ENCODE measurements around the gene GALNS. TPM values are rescaled to one million over a fixed set of nuclear protein-coding genes. Genes with fewer than 3 reads are reported as not detected.
"Not testable (repeated sequence)": the region's sequence is repeated elsewhere in the genome, so short reads cannot be mapped to it uniquely, and the experiment has no call there.

GALNS gene
- total RNA-seq, 6 experiments from 2014 or later, result 16.6 to 20.7 (median 18.2) TPM

GRCh38 chr16:88793251-88793954 lies 63.3 kb downstream of the GALNS start:
- Mint-ChIP-seq H3K36me3 (ENCODE audit: low read depth) (no peaks in the 10 kb centered on the region), H3K4me3 (no peak overlapping the region), H3K27ac (no peak overlapping the region), H3K4me1 (ENCODE audit: low read depth) (peaks cover 8% of the 10 kb centered on the region), H3K27me3 (ENCODE audit: insufficient read depth) (peaks cover 3% of the 10 kb centered on the region), H3K9me3 (no peaks in the 10 kb centered on the region)
- no peak for DNase-seq
- TF ChIP-seq CTCF (IDR thresholded peaks at IDR 0.05), result no peak

- H3K4me1 Mint-ChIP-seq (ENCODE audit: low read depth), result peaks cover 8% of the 10 kb centered on the region
- no peaks in the 10 kb centered on the region for H3K9me3 Mint-ChIP-seq
- peaks cover 4% of the 10 kb centered on the region for H3K27me3 Mint-ChIP-seq (ENCODE audit: insufficient read depth)
- H3K4me3 Mint-ChIP-seq, result no peak overlapping the region
- no peak overlapping the region for H3K27ac Mint-ChIP-seq
- DNase-seq, result no peak
- TF ChIP-seq CTCF (IDR thresholded peaks at IDR 0.05), result no peak
- no peaks in the 10 kb centered on the region for H3K36me3 Mint-ChIP-seq (ENCODE audit: low read depth)
Observed at GRCh38 chr16:88792668-88793250, 64.0 kb downstream of the GALNS start.

- Mint-ChIP-seq H3K27me3 (ENCODE audit: insufficient read depth) (peaks cover 4% of the 10 kb centered on the region), H3K4me1 (ENCODE audit: low read depth) (peaks cover 8% of the 10 kb centered on the region), H3K4me3 (no peak overlapping the region), H3K9me3 (no peaks in the 10 kb centered on the region), H3K36me3 (ENCODE audit: low read depth) (no peaks in the 10 kb centered on the region), H3K27ac (no peak overlapping the region)
- no peak for DNase-seq
- TF ChIP-seq CTCF (IDR thresholded peaks at IDR 0.05), result no peak
Observed at GRCh38 chr16:88792078-88792550, 64.6 kb downstream of the GALNS start.

- TF ChIP-seq CTCF (IDR thresholded peaks at IDR 0.05), result no peak
- Mint-ChIP-seq H3K9me3 (no peaks in the 10 kb centered on the region), H3K27ac (no peak overlapping the region), H3K27me3 (ENCODE audit: insufficient read depth) (peaks cover 4% of the 10 kb centered on the region), H3K36me3 (ENCODE audit: low read depth) (no peaks in the 10 kb centered on the region), H3K4me3 (no peak overlapping the region; the same call in 1 of the 2 replicates), H3K4me1 (ENCODE audit: low read depth) (peaks cover 8% of the 10 kb centered on the region)
- no peak for DNase-seq
Observed at GRCh38 chr16:88790312-88791211, 66.2 kb downstream of the GALNS start.

- H3K27ac Mint-ChIP-seq, result no peak overlapping the region
- DNase-seq, result no peak
- no peaks in the 10 kb centered on the region for H3K36me3 Mint-ChIP-seq (ENCODE audit: low read depth)
- H3K4me3 Mint-ChIP-seq, result no peak overlapping the region
- no peaks in the 10 kb centered on the region for H3K9me3 Mint-ChIP-seq
- peaks cover 8% of the 10 kb centered on the region for H3K4me1 Mint-ChIP-seq (ENCODE audit: low read depth)
- no peak for TF ChIP-seq CTCF (IDR thresholded peaks at IDR 0.05)
- peaks cover 4% of the 10 kb centered on the region for H3K27me3 Mint-ChIP-seq (ENCODE audit: insufficient read depth)
Observed at GRCh38 chr16:88789594-88789993, 67.2 kb downstream of the GALNS start.

GRCh38 chr16:88788749-88789148 lies 68.0 kb downstream of the GALNS start:
- not testable (repeated sequence) for DNase-seq; H3K9me3 Mint-ChIP-seq; H3K27ac Mint-ChIP-seq; H3K4me3 Mint-ChIP-seq; H3K27me3 Mint-ChIP-seq (ENCODE audit: insufficient read depth); H3K4me1 Mint-ChIP-seq (ENCODE audit: low read depth); H3K36me3 Mint-ChIP-seq (ENCODE audit: low read depth)
